Measurements from ENCODE around the gene FBP2. TPM values are rescaled to one million over a fixed set of nuclear protein-coding genes. Genes with fewer than 3 reads are reported as not detected.
A peak's percentile ranks its signal among the peaks of the same experiment; 100 is the strongest.
"Not testable (repeated sequence)": the region's sequence is repeated elsewhere in the genome, so short reads cannot be mapped to it uniquely, and the experiment has no call there.

FBP2 gene
- total RNA-seq, 1 donor from 2014 or later: 72.5 TPM

- H3K4me1 ChIP-seq (ENCODE audit: control insufficient read depth in 3 of 3, insufficient read depth in 3 of 3, low read length in 3 of 3): peaks cover 11 to 33% (median 11%) of the 10 kb centered on the region in 3 donors
- no peak overlapping the region for H3K27ac ChIP-seq (ENCODE audit: low read depth, low read length)
- no peaks in the 10 kb centered on the region for H3K9me3 ChIP-seq (ENCODE audit: control insufficient read depth in 3 of 3, low read length in 3 of 3)
- H3K27me3 ChIP-seq (ENCODE audit: control insufficient read depth in 3 of 3, insufficient read depth in 3 of 3, low read length in 3 of 3): no peaks in the 10 kb centered on the region
- peak overlapping the region; percentile 72 to 93 (median 85) for H3K4me3 ChIP-seq (ENCODE audit: low read length in 3 of 3)
- peaks cover 0 to 2% (median 0%) of the 10 kb centered on the region in 3 donors for H3K36me3 ChIP-seq (ENCODE audit: control insufficient read depth in 3 of 3, insufficient read depth in 3 of 3, low read length in 3 of 3)
- peak overlapping the region; percentile 1 to 33 (median 11) for H3K9ac ChIP-seq (ENCODE audit: low read depth in 1 of 3, low read length in 3 of 3)
These were observed 1.7 kb downstream of the FBP2 start for GRCh38 chr9:94591876-94592275.

GRCh38 chr9:94591046-94591545 is 2.5 kb downstream of the FBP2 start:
- Histone ChIP-seq H3K4me1 (ENCODE audit: control insufficient read depth in 3 of 3, insufficient read depth in 3 of 3, low read length in 3 of 3) (peaks cover 11 to 33% (median 11%) of the 10 kb centered on the region in 3 donors), H3K4me3 (ENCODE audit: low read length in 3 of 3) (peak overlapping the region in 2 of 3 donors; percentile 72 to 93)
- H3K9ac ChIP-seq (ENCODE audit: low read depth in 1 of 3, low read length in 3 of 3); H3K36me3 ChIP-seq (ENCODE audit: control insufficient read depth in 3 of 3, insufficient read depth in 3 of 3, low read length in 3 of 3); H3K27ac ChIP-seq (ENCODE audit: low read depth, low read length); H3K27me3 ChIP-seq (ENCODE audit: control insufficient read depth in 3 of 3, insufficient read depth in 3 of 3, low read length in 3 of 3); H3K9me3 ChIP-seq (ENCODE audit: control insufficient read depth in 3 of 3, low read length in 3 of 3): not testable (repeated sequence)

GRCh38 chr9:94588681-94589080 is 4.9 kb downstream of the FBP2 start:
- Histone ChIP-seq H3K4me3 (ENCODE audit: low read length in 3 of 3) (no peak overlapping the region), H3K9ac (ENCODE audit: low read depth in 1 of 3, low read length in 3 of 3) (no peak overlapping the region), H3K36me3 (ENCODE audit: control insufficient read depth in 3 of 3, insufficient read depth in 3 of 3, low read length in 3 of 3) (peaks cover 3 to 15% (median 13%) of the 10 kb centered on the region in 3 donors), H3K27me3 (ENCODE audit: control insufficient read depth in 3 of 3, insufficient read depth in 3 of 3, low read length in 3 of 3) (no peaks in the 10 kb centered on the region), H3K9me3 (ENCODE audit: control insufficient read depth in 3 of 3, low read length in 3 of 3) (no peaks in the 10 kb centered on the region), H3K4me1 (ENCODE audit: control insufficient read depth in 3 of 3, insufficient read depth in 3 of 3, low read length in 3 of 3) (peaks cover 3 to 20% (median 10%) of the 10 kb centered on the region in 3 donors), H3K27ac (ENCODE audit: low read depth, low read length) (no peak overlapping the region)

- Histone ChIP-seq H3K27ac (ENCODE audit: low read depth, low read length) (no peak overlapping the region), H3K4me3 (ENCODE audit: low read length in 3 of 3) (no peak overlapping the region)
These were observed 6.8 kb downstream of the FBP2 start for GRCh38 chr9:94586814-94587213.

GRCh38 chr9:94586316-94586715 is 7.3 kb downstream of the FBP2 start:
- H3K4me1 ChIP-seq (ENCODE audit: control insufficient read depth in 3 of 3, insufficient read depth in 3 of 3, low read length in 3 of 3): peaks cover 3 to 12% (median 6%) of the 10 kb centered on the region in 3 donors
- H3K4me3 ChIP-seq (ENCODE audit: low read length in 3 of 3): no peak overlapping the region

More at GRCh38 chr9:94586814-94587213, 6.8 kb downstream of the FBP2 start:
- H3K9me3 ChIP-seq (ENCODE audit: control insufficient read depth in 3 of 3, low read length in 3 of 3): no peaks in the 10 kb centered on the region
- H3K9ac ChIP-seq (ENCODE audit: low read depth in 1 of 3, low read length in 3 of 3): no peak overlapping the region
- H3K27me3 ChIP-seq (ENCODE audit: control insufficient read depth in 3 of 3, insufficient read depth in 3 of 3, low read length in 3 of 3): no peaks in the 10 kb centered on the region
- peaks cover 3 to 15% (median 7%) of the 10 kb centered on the region in 3 donors for H3K4me1 ChIP-seq (ENCODE audit: control insufficient read depth in 3 of 3, insufficient read depth in 3 of 3, low read length in 3 of 3)
- H3K36me3 ChIP-seq (ENCODE audit: control insufficient read depth in 3 of 3, insufficient read depth in 3 of 3, low read length in 3 of 3): peaks cover 3 to 20% (median 13%) of the 10 kb centered on the region in 3 donors

GRCh38 chr9:94584555-94584954 is 9.1 kb downstream of the FBP2 start:
- Histone ChIP-seq H3K27me3 (ENCODE audit: control insufficient read depth in 3 of 3, insufficient read depth in 3 of 3, low read length in 3 of 3) (no peaks in the 10 kb centered on the region), H3K4me1 (ENCODE audit: control insufficient read depth in 3 of 3, insufficient read depth in 3 of 3, low read length in 3 of 3) (peaks cover 3 to 8% (median 6%) of the 10 kb centered on the region in 3 donors), H3K9ac (ENCODE audit: low read depth in 1 of 3, low read length in 3 of 3) (no peak overlapping the region), H3K36me3 (ENCODE audit: control insufficient read depth in 3 of 3, insufficient read depth in 3 of 3, low read length in 3 of 3) (peaks cover 2 to 26% (median 16%) of the 10 kb centered on the region in 3 donors), H3K27ac (ENCODE audit: low read depth, low read length) (no peak overlapping the region), H3K9me3 (ENCODE audit: control insufficient read depth in 3 of 3, low read length in 3 of 3) (no peaks in the 10 kb centered on the region), H3K4me3 (ENCODE audit: low read length in 3 of 3) (no peak overlapping the region)

More at GRCh38 chr9:94586316-94586715, 7.3 kb downstream of the FBP2 start:
- Histone ChIP-seq H3K27me3 (ENCODE audit: control insufficient read depth in 3 of 3, insufficient read depth in 3 of 3, low read length in 3 of 3) (no peaks in the 10 kb centered on the region), H3K36me3 (ENCODE audit: control insufficient read depth in 3 of 3, insufficient read depth in 3 of 3, low read length in 3 of 3) (peaks cover 2 to 23% (median 13%) of the 10 kb centered on the region in 3 donors), H3K9ac (ENCODE audit: low read depth in 1 of 3, low read length in 3 of 3) (no peak overlapping the region), H3K27ac (ENCODE audit: low read depth, low read length) (no peak overlapping the region), H3K9me3 (ENCODE audit: control insufficient read depth in 3 of 3, low read length in 3 of 3) (no peaks in the 10 kb centered on the region)

GRCh38 chr9:94581728-94582127 is 11.9 kb downstream of the FBP2 start:
- H3K27me3 ChIP-seq (ENCODE audit: control insufficient read depth in 3 of 3, insufficient read depth in 3 of 3, low read length in 3 of 3): no peaks in the 10 kb centered on the region
- H3K4me3 ChIP-seq (ENCODE audit: low read length in 3 of 3): no peak overlapping the region
- no peak overlapping the region for H3K27ac ChIP-seq (ENCODE audit: low read depth, low read length)
- peaks cover 0 to 6% (median 3%) of the 10 kb centered on the region in 3 donors for H3K4me1 ChIP-seq (ENCODE audit: control insufficient read depth in 3 of 3, insufficient read depth in 3 of 3, low read length in 3 of 3)
- no peaks in the 10 kb centered on the region for H3K9me3 ChIP-seq (ENCODE audit: control insufficient read depth in 3 of 3, low read length in 3 of 3)
- no peak overlapping the region for H3K9ac ChIP-seq (ENCODE audit: low read depth in 1 of 3, low read length in 3 of 3)
- H3K36me3 ChIP-seq (ENCODE audit: control insufficient read depth in 3 of 3, insufficient read depth in 3 of 3, low read length in 3 of 3): peaks cover 4 to 28% (median 19%) of the 10 kb centered on the region in 3 donors

- H3K27ac ChIP-seq (ENCODE audit: low read depth, low read length): no peak overlapping the region
- peaks cover 3 to 19% (median 14%) of the 10 kb centered on the region in 3 donors for H3K36me3 ChIP-seq (ENCODE audit: control insufficient read depth in 3 of 3, insufficient read depth in 3 of 3, low read length in 3 of 3)
- no peak overlapping the region for H3K4me3 ChIP-seq (ENCODE audit: low read length in 3 of 3)
These were observed 16.1 kb downstream of the FBP2 start for GRCh38 chr9:94577571-94577970.

GRCh38 chr9:94577036-94577435 is 16.6 kb downstream of the FBP2 start:
- H3K36me3 ChIP-seq (ENCODE audit: control insufficient read depth in 3 of 3, insufficient read depth in 3 of 3, low read length in 3 of 3): peaks cover 3 to 24% (median 20%) of the 10 kb centered on the region in 3 donors
- peaks cover 0 to 3% (median 0%) of the 10 kb centered on the region in 3 donors for H3K4me1 ChIP-seq (ENCODE audit: control insufficient read depth in 3 of 3, insufficient read depth in 3 of 3, low read length in 3 of 3)
- H3K9ac ChIP-seq (ENCODE audit: low read depth in 1 of 3, low read length in 3 of 3): no peak overlapping the region
- no peaks in the 10 kb centered on the region for H3K27me3 ChIP-seq (ENCODE audit: control insufficient read depth in 3 of 3, insufficient read depth in 3 of 3, low read length in 3 of 3)
- H3K9me3 ChIP-seq (ENCODE audit: control insufficient read depth in 3 of 3, low read length in 3 of 3): no peaks in the 10 kb centered on the region
- H3K27ac ChIP-seq (ENCODE audit: low read depth, low read length): no peak overlapping the region
- H3K4me3 ChIP-seq (ENCODE audit: low read length in 3 of 3): no peak overlapping the region

More at GRCh38 chr9:94577571-94577970, 16.1 kb downstream of the FBP2 start:
- Histone ChIP-seq H3K9ac (ENCODE audit: low read depth in 1 of 3, low read length in 3 of 3) (no peak overlapping the region), H3K9me3 (ENCODE audit: control insufficient read depth in 3 of 3, low read length in 3 of 3) (no peaks in the 10 kb centered on the region), H3K27me3 (ENCODE audit: control insufficient read depth in 3 of 3, insufficient read depth in 3 of 3, low read length in 3 of 3) (no peaks in the 10 kb centered on the region), H3K4me1 (ENCODE audit: control insufficient read depth in 3 of 3, insufficient read depth in 3 of 3, low read length in 3 of 3) (peaks cover 0 to 3% (median 0%) of the 10 kb centered on the region in 3 donors)

GRCh38 chr9:94576131-94576530 is 17.5 kb downstream of the FBP2 start:
- Histone ChIP-seq H3K27me3 (ENCODE audit: control insufficient read depth in 3 of 3, insufficient read depth in 3 of 3, low read length in 3 of 3) (no peaks in the 10 kb centered on the region), H3K9ac (ENCODE audit: low read depth in 1 of 3, low read length in 3 of 3) (no peak overlapping the region)

More at GRCh38 chr9:94576131-94576530, 17.5 kb downstream of the FBP2 start:
- H3K36me3 ChIP-seq (ENCODE audit: control insufficient read depth in 3 of 3, insufficient read depth in 3 of 3, low read length in 3 of 3): peaks cover 10 to 33% (median 21%) of the 10 kb centered on the region in 3 donors
- H3K4me1 ChIP-seq (ENCODE audit: control insufficient read depth in 3 of 3, insufficient read depth in 3 of 3, low read length in 3 of 3): peaks cover 0 to 3% (median 0%) of the 10 kb centered on the region in 3 donors
- no peak overlapping the region for H3K27ac ChIP-seq (ENCODE audit: low read depth, low read length)
- no peaks in the 10 kb centered on the region for H3K9me3 ChIP-seq (ENCODE audit: control insufficient read depth in 3 of 3, low read length in 3 of 3)
- H3K4me3 ChIP-seq (ENCODE audit: low read length in 3 of 3): no peak overlapping the region
